GM04503 (cell line): Measurements from ENCODE around the gene ANKS4B.
"Not testable (repeated sequence)": the region's sequence is repeated elsewhere in the genome, so short reads cannot be mapped to it uniquely, and the experiment has no call there.

ENCODE experiments used
- DNase-seq: peaks from one replicate; pipeline ENCODE4 v3.0.0-alpha.2; 2012; ENCODE audit warnings: low read depth

Gene ANKS4B

DNA sequence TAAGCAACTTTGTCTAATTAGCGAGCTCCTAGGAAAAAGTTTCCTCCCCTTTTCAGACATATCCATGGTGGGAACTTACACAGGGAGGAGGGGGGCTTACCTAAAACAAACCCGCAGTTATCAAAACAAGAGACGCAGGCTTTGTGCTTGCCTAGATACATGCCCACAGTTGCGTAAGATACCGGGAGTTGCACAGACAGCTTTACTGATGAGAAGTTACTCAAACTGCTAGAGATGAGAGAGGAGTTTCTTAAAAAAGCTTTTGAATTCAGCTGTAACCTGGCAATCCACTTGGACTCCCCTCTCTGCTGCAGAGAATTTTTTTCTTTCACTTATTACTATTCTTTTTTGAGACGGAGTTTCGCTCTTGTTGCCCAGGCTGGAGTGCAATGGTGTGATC lies 15.3 kb upstream of the ANKS4B start:
- no peak for DNase-seq

DNA sequence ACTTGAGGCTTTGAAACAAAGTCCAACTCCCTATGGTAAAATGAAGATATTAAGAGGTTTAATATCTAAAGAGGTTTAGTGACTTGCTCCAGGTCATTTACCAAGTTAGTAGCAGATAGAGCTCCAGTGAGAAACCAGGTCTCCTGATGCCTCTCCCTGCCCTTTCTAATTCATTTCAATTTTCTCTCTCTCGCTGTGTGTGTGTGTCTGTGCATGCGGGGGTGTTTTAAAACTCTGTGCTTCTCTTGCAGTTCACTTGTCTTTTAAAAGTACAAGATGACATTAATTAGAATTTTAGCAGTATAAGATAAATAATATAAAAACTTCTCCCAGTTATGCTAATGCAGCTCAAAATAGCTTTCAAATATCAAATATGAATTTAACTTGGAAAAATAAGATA lies 13.9 kb upstream of the ANKS4B start:
- no peak for DNase-seq

DNA sequence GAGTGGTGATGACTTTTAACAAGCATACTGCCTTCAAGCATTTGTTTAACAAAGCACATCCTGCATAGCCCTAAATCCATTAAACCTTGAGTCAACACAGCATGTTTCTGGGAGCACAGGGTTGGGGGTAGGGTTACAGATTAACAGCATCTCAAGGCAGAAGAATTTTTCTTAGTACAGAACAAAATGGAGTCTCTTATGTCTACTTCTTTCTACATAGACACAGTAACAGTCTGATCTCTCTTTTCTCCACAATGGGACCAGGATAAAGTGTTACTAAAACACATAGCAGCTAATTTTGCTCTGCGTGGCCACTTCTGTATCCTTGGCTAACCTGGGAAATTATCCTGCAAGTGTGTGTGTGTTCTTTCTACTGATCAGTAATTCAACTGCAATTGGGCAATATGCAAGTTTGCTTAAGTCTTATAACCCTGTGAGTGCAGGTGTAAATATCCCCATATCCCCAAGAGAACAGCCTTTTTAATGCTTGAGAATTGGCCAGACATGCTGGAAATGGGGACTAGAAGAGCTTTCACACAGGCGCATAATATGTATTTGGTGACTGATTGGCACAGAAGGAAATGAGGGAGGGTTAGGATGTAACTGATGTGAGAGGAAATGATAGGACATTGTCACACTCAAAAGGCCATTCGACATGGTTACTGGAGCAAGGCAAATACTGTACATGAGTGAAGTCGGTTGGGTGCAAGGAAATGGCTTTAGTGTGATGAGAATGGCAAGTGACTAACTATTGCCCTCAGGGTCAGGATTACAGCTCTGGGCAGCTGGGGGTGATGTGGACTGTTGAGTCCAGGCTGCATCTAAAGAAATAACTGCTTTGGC lies 10.8 kb upstream of the ANKS4B start:
- DNase-seq, result no peak

DNA sequence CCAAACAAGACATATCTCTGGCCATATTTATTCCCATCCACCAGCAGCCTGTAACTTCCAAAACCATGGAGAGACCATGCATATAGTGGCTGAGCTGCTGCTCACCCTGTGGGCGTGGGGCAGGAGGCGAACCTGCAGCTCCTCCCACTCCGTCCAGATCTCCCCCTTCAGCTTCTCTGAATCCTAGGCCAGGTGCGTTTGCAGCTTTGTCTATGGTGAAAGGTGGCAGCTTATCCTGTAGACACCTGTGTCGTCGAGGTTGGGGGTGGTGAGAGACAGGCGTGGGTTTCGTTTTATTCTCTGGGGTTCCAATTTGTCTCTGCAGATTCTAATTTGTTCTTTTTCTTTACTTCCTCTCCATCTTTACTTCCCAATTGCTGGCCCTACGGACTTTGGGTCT lies 9.7 kb upstream of the ANKS4B start:
- no peak for DNase-seq

DNA sequence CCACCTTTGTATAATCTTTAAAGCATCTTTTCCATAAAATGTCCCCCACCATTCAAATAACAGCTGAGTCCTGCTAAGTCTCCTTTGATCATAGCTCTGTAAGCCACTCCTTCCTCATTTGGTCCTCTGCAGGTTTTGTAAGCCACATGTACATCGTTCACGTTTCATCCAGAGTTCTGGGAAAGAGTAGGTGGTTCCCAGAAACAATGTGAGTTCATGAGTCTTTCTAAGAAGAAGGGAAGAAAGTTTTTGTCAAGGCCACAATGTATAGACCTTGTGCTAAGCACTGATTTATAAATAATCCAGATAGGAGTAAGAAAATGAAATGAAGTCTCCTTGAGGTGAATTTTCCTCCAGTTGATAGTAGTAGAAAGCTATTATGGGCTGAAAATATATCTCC lies 8.7 kb upstream of the ANKS4B start:
- no peak for DNase-seq

DNA sequence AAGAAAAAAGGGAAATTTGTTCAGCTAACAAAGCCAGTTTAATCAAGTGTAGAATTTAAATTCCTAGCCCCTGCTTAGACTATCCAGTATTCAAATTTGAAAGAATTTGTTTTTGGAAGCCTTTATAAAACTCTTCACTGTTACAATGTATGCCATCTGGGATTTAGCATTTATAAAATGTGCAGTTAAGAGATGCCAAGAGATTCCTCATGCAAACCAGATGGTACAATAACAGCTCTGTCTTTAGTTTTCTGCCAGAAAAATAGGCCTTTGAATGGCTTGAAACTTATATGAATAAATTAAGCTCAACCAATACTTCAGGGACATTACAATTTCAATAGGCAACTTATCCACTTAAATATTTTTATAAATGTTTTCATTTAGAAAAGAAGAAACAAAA lies 6.8 kb upstream of the ANKS4B start:
- DNase-seq, result no peak

DNA sequence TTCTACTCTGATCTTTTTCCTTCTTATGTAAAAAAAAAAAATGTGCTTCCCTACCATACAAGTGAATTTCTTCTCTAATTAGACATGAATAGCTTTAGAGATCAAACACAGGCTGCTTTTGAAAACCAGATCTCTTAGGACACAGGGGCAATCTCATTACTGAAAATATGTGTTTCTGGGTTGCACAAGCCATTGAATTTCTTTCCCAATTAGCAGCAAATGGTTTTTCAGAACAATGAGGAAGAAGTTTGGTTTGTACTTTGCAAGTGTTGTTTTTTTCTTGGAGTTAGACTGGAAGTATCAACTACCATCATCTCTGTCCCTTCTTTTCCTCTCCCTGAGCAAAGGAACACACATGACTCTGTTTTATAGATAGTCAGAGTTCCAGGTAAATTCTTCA lies 5.6 kb upstream of the ANKS4B start:
- no peak for DNase-seq

DNA sequence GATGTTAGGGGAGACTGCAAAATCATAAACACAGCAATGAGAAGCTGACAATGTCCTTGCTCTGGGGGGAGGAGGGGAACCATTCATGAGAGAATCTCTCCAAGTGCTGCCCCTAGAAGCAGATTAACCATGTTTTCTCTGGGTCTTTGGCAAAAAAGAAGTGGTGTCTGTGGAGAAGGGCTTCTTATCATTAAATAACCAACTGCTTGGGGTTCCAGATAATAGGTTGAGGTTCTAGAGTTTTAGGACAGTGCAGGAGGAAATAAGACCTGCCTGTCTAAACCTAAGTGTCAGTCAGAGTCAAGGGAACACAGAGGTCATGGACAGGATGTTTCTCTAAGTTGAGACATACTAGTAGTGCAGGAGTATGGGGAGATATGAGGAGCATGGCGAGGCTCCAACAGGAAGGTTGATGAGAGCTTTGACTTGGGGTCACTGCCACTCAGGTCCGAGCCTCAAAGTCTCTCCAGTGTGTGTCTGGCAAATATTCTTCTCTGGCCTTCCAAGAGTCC lies 5.1 kb upstream of the ANKS4B start:
- DNase-seq, result no peak

DNA sequence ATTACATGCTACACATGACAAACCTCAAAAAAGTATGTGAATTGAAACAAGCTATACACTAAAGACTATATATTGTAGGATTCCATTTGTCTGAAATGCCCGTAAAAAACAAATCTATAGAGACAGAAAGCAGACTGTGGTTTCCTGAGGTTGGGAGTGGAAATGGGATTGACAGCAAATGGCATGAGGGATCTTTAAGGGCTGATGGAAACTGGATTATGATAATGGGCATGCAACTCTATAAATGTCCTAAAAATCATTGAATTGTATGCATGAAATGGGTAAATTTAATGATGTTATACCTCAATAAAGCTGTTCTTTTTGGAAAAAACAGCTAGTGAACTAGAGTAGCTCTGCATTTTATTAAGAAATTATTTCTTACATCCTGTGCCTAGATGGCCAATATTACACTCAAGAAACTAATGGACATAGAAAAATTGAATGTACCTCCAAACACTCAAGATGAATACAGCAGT lies 416 bp upstream of the ANKS4B start:
- no peak for DNase-seq

DNA sequence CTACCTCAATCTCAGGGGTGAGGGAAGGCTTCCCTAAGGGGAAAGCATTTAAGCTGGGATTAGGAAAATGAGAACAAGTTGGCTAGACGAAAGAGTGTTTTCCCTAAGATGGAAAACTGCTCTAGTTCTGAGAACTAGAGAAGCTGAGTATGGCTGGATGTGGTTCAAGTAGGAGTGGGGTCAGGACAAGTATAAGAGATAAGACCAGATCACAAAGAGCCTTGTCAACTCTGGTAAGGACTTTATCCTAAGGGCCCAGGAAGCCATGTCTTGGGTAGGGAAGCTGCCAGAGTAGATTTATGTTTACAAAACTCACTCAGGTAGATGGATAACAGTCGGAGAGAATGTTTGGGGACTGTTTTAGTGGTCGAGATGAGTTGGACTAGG lies 1.7 kb downstream of the ANKS4B start:
- DNase-seq, result no peak

DNA sequence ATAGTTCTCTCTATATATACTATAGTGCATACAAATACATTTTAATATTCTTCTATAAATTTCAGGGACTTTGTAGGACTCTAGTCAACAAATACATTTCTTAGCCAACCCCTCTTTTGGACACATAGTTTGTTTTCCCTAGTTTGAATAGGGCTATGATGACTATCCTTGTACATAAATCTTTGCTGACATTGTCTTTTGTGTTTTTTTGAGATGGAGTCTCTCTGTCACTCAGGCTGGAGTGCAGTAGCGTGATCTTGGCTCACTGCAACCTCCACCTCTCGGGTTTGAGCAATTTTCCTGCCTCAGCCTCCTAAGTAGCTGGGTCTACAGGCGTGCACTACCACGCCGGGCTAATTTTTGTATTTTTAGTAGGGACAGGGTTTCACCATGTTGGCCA lies 3.3 kb downstream of the ANKS4B start:
- DNase-seq, result no peak

DNA sequence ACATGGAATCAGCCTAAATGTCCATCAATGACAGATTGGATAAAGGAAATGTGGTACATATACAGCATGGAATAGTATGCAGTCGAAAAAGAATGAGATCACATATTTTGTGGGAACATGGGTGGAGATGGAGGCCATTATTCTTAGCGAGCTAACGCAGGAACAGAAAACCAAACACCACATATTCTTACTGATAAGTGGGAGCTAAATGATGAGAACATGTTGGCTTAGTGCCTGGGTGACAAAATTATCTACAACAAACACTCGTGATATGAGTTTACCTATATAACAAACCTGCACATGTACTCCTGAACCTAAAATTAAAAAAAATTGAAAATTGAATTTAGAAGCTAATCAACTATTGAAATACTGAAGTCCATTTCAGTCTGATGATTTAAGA lies 6.1 kb downstream of the ANKS4B start:
- DNase-seq, result no peak

DNA sequence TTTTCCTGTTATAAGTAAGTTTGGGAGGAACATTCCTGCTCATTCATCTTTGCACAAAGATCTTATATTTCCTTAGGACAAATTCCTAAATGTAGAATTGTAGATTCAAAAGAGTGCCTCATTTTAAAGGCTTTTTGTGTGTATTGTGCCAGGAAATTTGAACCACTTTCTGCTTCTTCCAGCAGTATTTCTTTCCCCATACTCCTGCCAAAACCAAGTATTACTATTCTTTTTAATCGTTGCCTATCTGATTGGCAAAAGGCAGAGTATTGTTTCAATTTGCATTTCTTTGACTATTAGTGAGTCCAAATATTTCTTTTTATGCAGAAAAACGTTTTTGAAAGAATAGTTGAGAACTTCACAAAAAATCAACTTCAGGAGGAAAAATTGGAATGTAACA lies 9.3 kb downstream of the ANKS4B start:
- no peak for DNase-seq

DNA sequence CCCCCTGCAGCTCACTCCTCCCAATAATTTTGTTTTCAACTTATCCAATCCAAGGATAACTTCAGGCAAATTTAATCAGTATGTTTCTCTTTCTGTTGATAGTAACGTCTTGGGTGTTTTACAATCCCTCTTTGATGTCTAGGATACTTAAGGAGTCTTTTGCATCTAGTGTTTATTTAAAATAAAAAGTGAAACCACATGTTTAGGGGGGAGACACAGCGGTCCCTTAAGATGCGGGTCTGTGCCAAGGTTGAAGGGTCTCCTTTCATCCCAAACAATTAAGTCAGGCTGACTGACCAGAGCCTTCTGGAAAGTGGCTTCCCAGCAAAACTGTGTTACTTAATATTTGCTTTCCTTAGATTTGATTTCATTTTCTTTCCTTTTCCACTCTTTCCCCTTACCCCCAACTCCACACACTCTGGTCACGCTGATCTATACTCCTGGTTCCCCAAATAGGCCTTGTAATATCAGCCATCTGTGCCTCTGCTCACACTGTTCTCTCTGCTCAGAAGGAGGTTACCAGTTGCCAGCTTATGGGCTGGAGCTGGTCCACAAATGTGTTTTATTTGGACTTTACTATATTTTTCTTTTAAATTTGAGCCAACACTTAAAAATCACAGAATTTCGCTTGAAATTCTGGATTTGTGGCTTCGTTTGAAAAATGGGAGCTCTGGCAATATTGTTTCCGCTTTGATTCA lies 11.2 kb downstream of the ANKS4B start:
- no peak for DNase-seq

DNA sequence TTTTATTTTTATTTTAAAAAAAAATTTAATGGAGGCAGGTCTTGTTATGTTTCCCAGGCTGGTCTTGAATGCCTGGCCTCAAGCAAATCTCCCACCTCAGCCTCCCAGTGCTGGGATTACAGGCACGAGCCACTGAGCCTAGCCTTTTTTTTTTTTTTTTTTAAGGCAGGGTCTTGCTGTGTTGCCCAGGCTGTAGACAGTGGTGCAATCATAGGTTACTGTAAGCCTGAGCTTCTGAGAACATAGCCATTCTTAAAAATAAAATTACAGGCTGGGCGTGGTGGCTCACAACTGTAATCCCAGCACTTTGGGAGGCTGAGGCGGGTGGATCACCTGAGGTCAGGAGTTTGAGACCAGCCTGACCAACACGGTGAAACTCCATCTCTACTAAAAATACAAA lies 14.7 kb downstream of the ANKS4B start:
- DNase-seq, result not testable (repeated sequence)

DNA sequence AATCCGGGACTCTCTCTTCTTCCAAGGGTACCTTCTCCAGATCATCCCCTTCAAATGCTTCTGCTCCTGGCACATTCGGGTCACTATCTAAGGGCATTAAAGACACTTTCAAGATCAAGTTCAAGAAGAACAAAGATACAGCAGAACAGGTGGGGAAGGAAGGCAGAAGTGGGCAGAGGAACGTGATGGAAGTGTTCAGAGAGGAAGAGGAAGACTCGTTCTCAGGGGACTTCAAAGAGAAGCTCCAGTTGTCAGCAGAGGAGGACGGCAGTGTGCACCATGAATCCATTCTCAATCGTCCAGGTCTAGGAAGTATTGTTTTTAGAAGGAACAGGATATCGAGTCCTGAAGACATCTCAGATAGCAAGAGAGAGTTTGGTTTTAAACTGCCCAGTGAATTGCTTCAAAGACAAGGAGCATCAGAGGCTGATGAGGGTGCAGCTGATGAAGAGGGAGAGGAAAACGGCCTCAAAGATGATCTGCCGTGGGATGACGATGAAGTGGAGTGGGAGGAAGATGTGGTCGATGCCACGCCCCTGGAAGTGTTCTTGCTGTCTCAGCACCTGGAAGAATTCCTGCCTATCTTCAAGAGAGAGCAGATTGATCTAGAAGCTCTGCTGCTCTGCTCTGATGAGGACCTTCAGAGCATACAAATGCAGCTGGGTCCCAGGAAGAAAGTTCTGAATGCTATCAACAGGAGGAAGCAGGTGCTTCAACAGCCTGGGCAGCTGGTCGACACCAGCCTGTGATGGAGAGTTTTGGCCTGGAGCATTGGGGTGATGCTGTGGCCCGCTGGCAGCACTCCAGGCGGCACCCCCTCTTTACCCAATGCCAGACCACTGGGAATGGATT lies 16.8 kb downstream of the ANKS4B start:
- no peak for DNase-seq

DNA sequence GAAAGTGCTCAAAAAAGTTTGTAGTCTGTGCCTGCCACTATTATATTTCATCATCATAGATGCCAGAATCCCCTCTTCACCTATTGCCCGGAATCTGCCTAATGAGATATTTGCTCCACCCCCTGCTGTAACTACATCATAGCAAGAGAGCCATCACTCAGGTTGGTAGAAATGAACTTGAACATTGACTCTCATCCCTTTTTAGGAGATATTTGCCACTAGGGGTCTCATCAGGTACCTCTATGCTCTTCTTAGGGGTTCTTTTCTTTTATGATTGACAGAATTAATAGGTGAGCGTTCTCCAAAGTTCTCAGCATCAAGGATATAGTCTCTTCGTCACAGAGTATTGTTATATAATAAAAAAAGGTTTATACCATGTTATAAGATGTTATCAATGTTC lies 20.0 kb downstream of the ANKS4B start:
- no peak for DNase-seq

DNA sequence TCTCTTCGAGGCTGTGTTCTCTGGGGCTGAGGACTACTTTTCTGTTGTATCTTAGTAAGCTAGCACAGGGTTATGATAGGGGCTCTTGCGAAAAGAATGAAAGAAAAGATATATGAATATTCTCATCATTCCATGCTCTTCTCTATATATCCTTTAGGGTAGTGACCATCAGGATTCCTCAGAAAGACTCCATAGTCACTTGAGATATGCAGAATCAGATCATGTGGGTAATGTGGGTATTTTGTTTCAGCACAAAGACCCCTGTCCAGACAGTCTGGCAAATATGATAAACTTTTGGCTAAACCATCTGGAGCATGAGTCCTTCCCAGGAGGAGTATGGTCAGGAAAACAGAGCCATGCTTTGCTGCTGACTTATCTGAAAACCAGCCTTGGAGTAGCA lies 23.1 kb downstream of the ANKS4B start:
- DNase-seq, result no peak

DNA sequence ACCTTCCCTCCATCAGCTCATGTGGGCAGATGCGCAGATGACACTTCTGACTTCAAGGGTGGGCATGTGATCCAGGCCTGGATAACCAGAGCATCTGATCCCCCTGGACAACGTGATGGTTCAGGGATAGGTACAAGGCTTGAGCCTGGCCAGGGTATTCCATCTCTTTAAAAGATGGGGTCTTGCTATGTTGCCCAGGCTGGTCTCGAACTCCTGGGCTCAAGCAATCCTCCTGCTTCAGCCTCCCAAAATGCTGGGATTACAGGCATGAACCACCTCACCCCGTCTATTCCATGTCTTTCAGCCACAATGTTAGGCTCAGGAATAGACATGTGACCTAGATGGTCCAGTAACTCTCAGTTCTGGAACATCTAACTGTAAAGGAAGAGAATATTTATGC lies 23.8 kb downstream of the ANKS4B start:
- no peak for DNase-seq

DNA sequence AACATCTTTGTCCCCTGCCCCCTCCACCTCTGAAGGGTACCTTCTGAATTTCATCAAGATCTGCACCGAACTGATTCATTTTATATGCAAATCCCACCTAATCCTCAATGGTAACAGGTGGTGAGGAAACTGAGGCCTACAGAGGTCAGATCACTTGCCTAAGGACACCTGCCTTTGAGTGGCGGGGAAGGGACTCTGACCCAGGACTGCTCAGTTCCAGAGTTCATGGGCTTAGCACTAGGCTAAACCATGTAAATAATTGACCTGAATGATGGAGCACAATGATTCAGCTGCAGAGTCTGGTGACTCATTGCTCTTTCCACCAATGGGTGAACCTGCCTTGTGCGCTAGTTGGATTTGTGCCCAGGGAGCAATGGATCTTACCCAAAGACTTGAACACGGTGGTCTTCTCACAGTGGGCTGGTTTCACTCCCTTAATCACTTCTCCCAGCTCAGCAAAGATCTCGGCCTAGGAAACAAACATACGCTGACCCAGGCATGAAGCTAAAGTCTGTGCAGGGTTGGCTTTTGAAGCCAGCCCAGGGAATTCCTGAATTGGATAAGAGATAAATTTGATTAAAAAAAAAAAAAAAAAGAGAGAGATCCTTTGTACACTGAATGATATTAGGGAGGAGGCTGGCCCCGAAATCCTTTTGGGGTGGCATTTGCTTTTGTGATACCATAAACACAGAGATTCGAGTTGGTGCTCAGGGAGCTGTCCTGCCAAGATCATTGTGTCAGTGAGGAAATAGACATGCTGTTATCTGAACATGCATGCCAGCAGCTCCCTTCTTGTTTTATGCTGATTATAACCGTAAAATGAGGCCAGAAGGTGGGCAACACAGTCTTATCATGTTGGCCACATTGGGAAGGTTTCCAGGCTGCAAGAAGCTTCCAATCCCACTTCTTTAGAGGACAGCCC lies 27.6 kb downstream of the ANKS4B start:
- peak; percentile 39 for DNase-seq
